MM.1S (cell line): ENCODE measurements around the gene DDIAS.
"Not testable (repeated sequence)": the region's sequence is repeated elsewhere in the genome, so short reads cannot be mapped to it uniquely, and the experiment has no call there.

ENCODE experiments used
- CTCF ChIP-seq: fragments of 300-600 bp; sonication (generic); IDR thresholded peaks from 2 replicates; pipeline ENCODE4 v1.5.1; 2016; ENCODE audit warnings: antibody characterized with exemption, low read length, mixed read lengths
- EZH2 ChIP-seq: fragments of 300-600 bp; sonication (generic); optimal IDR thresholded peaks from 2 replicates; pipeline ENCODE3; 2017; ENCODE audit warnings: low read depth, mild to moderate bottlenecking, antibody characterized with exemption, low read length, mixed read lengths
- EZH2phosphoT487 ChIP-seq: fragments of 300-600 bp; sonication (generic); IDR thresholded peaks from 2 replicates; pipeline ENCODE4 v1.6.1; 2018; ENCODE audit warnings: antibody characterized with exemption, low read length

- not testable (repeated sequence) for TF ChIP-seq EZH2phosphoT487, CTCF, EZH2
Measured at GRCh38 chr11:82945041-82945440, 43.5 kb downstream of the DDIAS start.
